Ectodermal cell (in vitro differentiated cells): ENCODE measurements around the gene LTBP1.
"Not testable (repeated sequence)": the region's sequence is repeated elsewhere in the genome, so short reads cannot be mapped to it uniquely, and the experiment has no call there.

Experiments
- H3K27ac ChIP-seq: 2 replicates; pipeline ENCODE4 v1.7.0; 2013; ENCODE audit warnings: mild to moderate bottlenecking, low read depth, low read length; ENCODE audit not compliant: insufficient read depth, poor library complexity, severe bottlenecking
- H3K27me3 ChIP-seq: 2 replicates; pipeline ENCODE4 v1.7.0; 2013; ENCODE audit warnings: mild to moderate bottlenecking, low read length; ENCODE audit not compliant: insufficient read depth, control insufficient read depth, poor library complexity, severe bottlenecking
- H3K36me3 ChIP-seq: one replicate; pipeline ENCODE4 v1.7.0; 2013; ENCODE audit warnings: low read length; ENCODE audit not compliant: control insufficient read depth, insufficient read depth
- H3K4me1 ChIP-seq: one replicate; pipeline ENCODE4 v1.7.0; 2013; ENCODE audit warnings: low read length; ENCODE audit not compliant: control insufficient read depth, insufficient read depth
- H3K4me3 ChIP-seq: 2 replicates; pipeline ENCODE4 v1.7.0; 2013; ENCODE audit warnings: low read depth, low read length, control low read depth; ENCODE audit not compliant: insufficient read depth
- H3K9me3 ChIP-seq: 2 replicates; pipeline ENCODE4 v1.7.0; 2013; ENCODE audit warnings: mild to moderate bottlenecking, low read length, moderate library complexity; ENCODE audit not compliant: control insufficient read depth
- WGBS, 2 experiments: methylation state at CpG; one replicate each; pipeline ENCODE4 v1.1.7; 2013; ENCODE audit warnings: missing lambda C conversion rate in 2 of 2; 5-methylcytosine and 5-hydroxymethylcytosine counted together

LTBP1 gene

DNA sequence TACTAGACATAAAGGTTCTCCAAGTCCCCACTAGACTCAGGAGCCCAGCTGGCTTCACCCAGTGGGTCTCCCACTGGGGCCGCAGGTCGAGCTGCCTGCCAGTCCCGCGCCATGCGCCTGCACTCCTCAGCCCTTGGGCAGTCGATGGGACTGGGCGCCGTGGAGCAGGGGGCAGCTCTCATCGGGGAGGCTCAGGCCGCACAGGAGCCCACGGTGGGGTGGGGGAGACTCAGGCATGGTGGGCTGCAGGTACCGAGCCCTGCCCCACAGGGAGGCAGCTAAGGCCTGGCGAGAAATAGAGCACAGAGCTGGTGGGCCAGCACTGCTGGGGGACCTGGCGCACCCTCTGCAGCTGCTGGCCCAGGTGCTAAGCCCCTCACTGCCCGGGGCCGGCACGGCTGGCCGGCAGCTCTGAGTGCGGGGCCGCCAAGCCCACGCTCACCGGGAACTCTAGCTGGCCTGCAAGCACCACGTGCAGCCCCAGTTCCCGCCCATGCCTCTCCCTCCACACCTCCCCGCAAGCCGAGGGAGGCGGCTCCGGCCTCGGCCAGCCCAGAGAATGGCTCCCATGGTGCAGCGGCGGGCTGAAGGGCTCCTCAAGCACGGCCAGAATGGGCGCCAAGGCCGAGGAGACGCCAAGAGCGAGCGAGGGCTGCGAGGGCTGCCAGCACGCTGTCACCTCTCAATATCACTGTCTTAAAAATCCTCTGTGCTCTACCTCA, 110.7 kb downstream of the LTBP1 start:
- WGBS, 2 experiments, result 89% methylated on average over 39 of the region's 39 CpGs
- H3K4me1 ChIP-seq, H3K27ac ChIP-seq, H3K4me3 ChIP-seq, H3K9me3 ChIP-seq, H3K27me3 ChIP-seq, H3K36me3 ChIP-seq: not testable (repeated sequence)

DNA sequence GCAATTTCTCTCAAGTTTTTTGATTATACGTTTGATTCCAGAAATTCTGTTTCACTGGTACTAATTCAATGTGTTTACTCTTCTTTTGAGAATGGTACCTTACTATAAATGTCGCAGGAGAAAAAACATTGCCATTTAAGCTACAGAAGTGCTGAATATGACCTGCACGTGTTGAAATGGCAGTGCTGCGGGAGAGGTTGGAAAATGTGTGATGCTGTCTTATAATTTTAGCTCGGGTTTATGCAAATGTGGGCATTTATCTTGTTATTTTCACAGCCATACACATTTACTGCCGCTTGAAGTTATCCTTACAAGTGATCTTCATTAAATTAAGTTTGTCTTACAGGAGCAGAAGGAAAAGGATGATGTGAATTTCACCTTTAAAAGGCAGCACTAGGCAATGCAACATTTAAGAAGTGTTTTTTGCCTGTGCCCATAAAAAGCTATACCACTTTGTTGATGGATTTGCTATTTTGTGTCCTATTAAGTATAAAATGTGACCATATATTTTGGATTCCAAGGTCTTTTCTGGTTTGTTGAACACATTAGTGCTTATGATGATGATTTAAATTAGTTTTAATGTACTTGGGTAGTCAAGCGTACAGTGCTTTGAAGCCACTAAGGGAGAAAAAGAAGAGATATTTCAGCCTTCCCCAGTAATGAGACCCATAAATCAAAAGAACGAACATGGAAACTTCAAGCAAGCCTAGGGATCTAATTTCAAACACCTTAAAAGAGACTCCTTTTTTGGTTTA, 112.1 kb downstream of the LTBP1 start:
- Histone ChIP-seq H3K9me3 (no peaks in the 10 kb centered on the region), H3K36me3 (no peaks in the 10 kb centered on the region), H3K4me3 (no peak overlapping the region), H3K4me1 (no peaks in the 10 kb centered on the region), H3K27ac (no peak overlapping the region), H3K27me3 (no peaks in the 10 kb centered on the region)
- 93 to 97% methylated on average over 7 to 8 of the region's 8 CpGs for WGBS, 2 experiments

DNA sequence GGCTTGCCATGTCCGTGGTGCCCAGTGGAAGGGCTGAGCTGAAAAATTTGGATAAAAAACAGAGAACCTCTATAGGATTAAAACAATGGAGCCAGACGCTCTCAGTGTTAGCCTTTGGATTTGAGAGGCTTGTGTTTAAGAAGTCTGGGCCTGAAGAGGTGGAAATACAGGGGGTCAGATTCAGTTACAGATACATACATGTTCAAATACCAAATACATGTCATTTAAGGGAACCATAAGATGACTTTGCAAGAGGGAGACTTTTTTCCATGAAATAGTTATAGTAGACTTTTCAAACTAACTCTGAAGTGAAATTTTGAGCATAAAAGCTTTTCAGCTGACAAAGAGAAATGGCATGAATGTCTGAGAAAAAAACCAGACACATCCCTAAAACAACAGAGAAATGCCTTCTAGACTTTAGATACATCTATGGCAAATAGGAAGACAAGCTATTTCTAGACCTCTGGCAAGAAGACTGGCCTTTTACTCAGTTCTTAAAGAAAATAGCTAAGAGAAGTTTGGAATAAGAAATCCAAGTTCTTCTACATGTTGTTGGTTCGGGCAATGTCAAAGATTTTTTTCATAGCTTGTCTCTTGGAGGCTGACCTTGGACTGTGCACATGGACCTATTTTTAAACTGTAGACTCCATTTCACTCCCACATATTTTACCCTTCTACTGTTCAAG, 112.9 kb downstream of the LTBP1 start:
- Histone ChIP-seq H3K9me3 (no peaks in the 10 kb centered on the region), H3K27me3 (no peaks in the 10 kb centered on the region), H3K4me3 (no peak overlapping the region), H3K4me1 (no peaks in the 10 kb centered on the region), H3K36me3 (no peaks in the 10 kb centered on the region), H3K27ac (no peak overlapping the region)
- WGBS, 2 experiments, result 76 to 85% methylated on average over 3 of the region's 3 CpGs

DNA sequence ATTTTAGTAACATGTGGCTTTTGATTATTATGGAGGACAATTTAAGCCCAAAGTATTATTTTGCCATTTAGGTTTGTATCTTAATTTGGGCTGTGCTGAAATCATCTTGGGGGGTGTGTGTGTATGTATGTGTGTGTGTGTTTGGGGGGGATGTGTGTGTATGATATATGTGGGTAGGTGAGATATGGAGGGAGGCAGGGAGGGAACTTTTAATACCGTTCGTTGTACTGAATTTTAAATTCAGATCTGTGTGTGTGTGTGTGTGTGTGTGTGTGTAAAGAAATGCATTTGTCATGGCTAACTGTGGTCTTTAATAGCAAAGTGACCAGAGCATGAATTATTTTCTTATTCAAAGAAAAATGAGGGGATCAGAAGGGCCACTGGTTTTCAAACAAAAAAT, 113.7 kb downstream of the LTBP1 start:
- Histone ChIP-seq H3K36me3 (no peaks in the 10 kb centered on the region), H3K27ac (no peak overlapping the region), H3K4me1 (no peaks in the 10 kb centered on the region), H3K4me3 (no peak overlapping the region), H3K9me3 (no peaks in the 10 kb centered on the region), H3K27me3 (no peaks in the 10 kb centered on the region)
- 92 to 96% methylated on average over 2 of the region's 2 CpGs for WGBS, 2 experiments

DNA sequence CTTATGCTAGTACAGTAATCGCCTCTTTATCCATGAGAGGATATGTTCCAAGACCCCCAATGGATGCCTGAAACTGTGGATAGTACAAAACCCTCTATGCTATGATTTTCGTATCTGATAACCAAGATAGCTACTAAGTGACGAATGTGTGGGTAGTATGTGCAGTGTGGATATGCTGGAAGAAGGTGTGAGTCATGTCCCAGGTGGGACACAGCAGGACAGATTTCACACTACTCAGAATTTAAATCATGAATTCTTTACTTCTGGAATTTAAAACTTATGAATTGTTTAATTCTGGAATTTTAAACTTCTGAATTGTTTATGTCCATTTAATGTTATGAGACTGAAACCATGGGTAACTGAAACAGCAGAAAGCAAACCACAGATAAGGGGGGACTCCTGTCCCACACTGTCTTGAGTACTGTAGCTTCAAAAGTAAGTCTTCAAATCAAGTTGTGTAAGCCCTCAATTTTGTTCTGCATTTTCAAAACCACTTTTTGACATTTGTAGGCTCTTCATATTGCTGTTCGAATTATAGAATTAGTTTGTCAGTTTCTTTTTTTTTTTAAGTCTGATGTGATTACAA, 116.0 kb downstream of the LTBP1 start:
- WGBS, 2 experiments, result 91 to 100% methylated on average over 3 to 4 of the region's 4 CpGs
- Histone ChIP-seq H3K4me3 (no peak overlapping the region), H3K27ac (no peak overlapping the region), H3K36me3 (no peaks in the 10 kb centered on the region), H3K27me3 (no peaks in the 10 kb centered on the region), H3K9me3 (no peaks in the 10 kb centered on the region), H3K4me1 (no peaks in the 10 kb centered on the region)

DNA sequence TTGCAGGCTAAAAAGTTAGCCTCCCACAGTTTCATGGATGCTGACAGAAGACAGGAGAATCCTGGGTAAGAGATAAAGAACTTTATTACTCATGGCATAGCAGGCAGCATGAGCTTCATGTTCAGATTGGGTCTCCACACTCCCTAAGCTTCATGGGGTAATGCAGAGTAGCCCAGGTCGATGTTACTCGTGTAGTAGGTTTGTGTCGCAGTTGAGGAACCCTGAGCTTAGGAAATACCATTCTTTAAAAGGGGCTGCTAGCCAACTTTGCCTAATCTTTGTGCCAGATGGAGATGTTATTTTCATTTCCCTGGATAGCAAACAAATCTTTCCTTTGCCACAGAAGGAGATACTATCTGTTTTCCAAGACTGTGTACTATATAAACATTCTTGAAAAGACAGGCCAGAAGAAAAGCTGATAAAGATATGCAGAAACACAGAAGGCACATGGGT, 117.6 kb downstream of the LTBP1 start:
- Histone ChIP-seq H3K9me3 (no peaks in the 10 kb centered on the region), H3K4me3 (no peak overlapping the region), H3K4me1 (no peaks in the 10 kb centered on the region), H3K27me3 (no peaks in the 10 kb centered on the region), H3K36me3 (no peaks in the 10 kb centered on the region), H3K27ac (no peak overlapping the region)
- WGBS, 2 experiments, result 94 to 98% methylated on average over 3 of the region's 3 CpGs

DNA sequence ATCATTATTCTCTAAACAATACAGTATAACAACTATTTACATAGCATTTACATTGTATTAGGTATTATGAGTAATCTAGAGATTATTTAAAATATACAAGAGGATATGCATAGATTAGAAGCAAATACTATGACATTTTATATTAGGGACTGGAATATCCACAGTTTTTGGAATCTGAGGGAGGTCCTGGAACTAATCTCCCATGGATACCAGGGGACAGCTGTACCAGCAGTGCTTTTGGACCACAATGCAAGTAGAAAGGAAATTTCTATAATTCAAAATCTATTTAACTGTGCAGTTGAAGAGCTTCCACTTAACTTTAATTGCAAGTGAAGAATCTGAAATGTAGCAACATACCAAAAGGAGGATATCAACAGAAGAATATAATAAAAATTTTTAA, 120.8 kb downstream of the LTBP1 start:
- Histone ChIP-seq H3K9me3 (no peaks in the 10 kb centered on the region), H3K27ac (no peak overlapping the region), H3K27me3 (no peaks in the 10 kb centered on the region), H3K4me3 (no peak overlapping the region), H3K36me3 (no peaks in the 10 kb centered on the region), H3K4me1 (no peaks in the 10 kb centered on the region)

DNA sequence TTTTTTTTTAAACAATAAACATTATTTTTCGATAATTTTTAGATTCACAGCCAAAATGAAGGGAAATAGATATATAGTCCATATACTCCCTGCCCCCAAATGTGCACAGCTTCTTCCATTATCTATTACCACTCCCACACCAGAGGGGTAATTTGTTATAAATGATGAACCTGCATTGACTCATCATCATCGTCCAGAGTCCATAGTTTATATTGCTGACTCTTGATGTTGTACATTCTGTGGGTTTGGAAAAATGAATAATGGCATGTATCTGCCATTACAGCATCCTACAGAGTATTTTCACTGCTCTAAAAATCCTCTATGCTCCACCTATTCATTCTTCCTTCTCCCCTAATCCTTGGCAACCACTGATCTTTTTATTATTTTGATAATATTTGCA, 121.5 kb downstream of the LTBP1 start:
- 100% methylated on average over 2 of the region's 2 CpGs; no CpG with 5 or more reads in 1 of the 2 experiments for WGBS, 2 experiments
- Histone ChIP-seq H3K36me3 (no peaks in the 10 kb centered on the region), H3K27ac (no peak overlapping the region), H3K4me3 (no peak overlapping the region), H3K9me3 (no peaks in the 10 kb centered on the region), H3K4me1 (no peaks in the 10 kb centered on the region), H3K27me3 (no peaks in the 10 kb centered on the region)

DNA sequence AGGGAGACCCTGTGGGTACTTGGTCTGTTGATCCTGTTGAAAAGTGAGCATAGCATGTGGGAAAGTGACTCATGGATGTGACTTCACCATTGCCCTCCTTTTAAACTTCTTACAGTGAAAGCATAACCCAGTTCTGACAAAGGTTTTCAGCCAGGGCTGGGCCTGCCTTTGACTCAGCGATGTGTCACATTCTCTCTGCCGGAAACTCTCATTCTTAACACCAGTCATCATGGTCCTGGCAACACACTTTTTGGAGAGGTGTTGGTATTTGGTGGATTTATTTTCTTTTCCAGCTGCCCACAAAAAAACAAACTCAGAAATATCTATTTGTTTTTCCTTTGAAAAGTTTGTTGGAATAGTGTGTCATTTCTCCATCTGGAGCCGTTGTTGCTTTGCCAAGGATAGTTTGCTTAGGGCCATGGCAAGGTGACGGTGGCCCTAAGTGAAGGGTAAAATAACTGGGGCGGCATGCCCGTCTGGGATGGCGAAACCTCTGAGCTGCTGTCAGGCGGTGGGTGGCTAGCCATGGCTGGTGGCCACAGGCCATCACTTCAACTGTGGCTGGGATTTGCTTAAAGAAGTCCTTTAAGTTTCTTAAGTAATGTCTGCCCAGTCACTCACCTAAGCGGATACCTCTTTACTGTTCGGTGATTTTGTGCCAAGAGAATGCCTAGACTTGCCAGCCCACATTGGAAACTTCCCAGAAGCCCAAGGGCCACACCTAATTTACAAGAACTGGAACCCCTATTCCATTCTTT, 123.3 kb downstream of the LTBP1 start:
- Histone ChIP-seq H3K9me3 (no peaks in the 10 kb centered on the region), H3K27me3 (no peaks in the 10 kb centered on the region), H3K36me3 (no peaks in the 10 kb centered on the region), H3K27ac (no peak overlapping the region), H3K4me3 (no peak overlapping the region), H3K4me1 (no peaks in the 10 kb centered on the region)
- 93 to 95% methylated on average over 9 to 10 of the region's 10 CpGs for WGBS, 2 experiments
